ENCODE results near the gene IGFLR1. TPM values are rescaled to one million over a fixed set of nuclear protein-coding genes. Genes with fewer than 3 reads are reported as not detected.
"Not testable (repeated sequence)": the region's sequence is repeated elsewhere in the genome, so short reads cannot be mapped to it uniquely, and the experiment has no call there.

IGFLR1 gene
- total RNA-seq, 3 donors from 2014 or later = 5.3 to 14.6 (median 8.2) TPM

GRCh38 chr19:35727053-35727955, 14.9 kb downstream of the IGFLR1 start:
- no peak for TF ChIP-seq CTCF (IDR thresholded peaks at IDR 0.05)
- no peak for DNase-seq
- peaks cover 50% of the 10 kb centered on the region for H3K36me3 ChIP-seq (ENCODE audit: low read depth)
- intact Hi-C loops (cut with DNase I, micrococcal nuclease) = no loop called here
- no peaks in the 10 kb centered on the region for H3K4me1 ChIP-seq (ENCODE audit: low read depth)
- no peaks in the 10 kb centered on the region for H3K9me3 ChIP-seq
- H3K4me3 ChIP-seq = no peak overlapping the region
- ATAC-seq = no peak

GRCh38 chr19:35725216-35725861, 16.9 kb downstream of the IGFLR1 start:
- no peak for TF ChIP-seq CTCF (IDR thresholded peaks at IDR 0.05)

GRCh38 chr19:35724560-35724959, 17.7 kb downstream of the IGFLR1 start:
- Histone ChIP-seq H3K4me1 (ENCODE audit: low read depth) (no peaks in the 10 kb centered on the region), H3K4me3 (no peak overlapping the region), H3K36me3 (ENCODE audit: low read depth) (peaks cover 41% of the 10 kb centered on the region), H3K9me3 (no peaks in the 10 kb centered on the region)
- ATAC-seq (no peak), DNase-seq (no peak)
- intact Hi-C loops (cut with DNase I, micrococcal nuclease) = no loop called here
- TF ChIP-seq CTCF (IDR thresholded peaks at IDR 0.05) = no peak

More at GRCh38 chr19:35725216-35725861, 16.9 kb downstream of the IGFLR1 start:
- Histone ChIP-seq H3K4me3 (no peak overlapping the region), H3K4me1 (ENCODE audit: low read depth) (no peaks in the 10 kb centered on the region), H3K9me3 (no peaks in the 10 kb centered on the region), H3K36me3 (ENCODE audit: low read depth) (peaks cover 46% of the 10 kb centered on the region)
- no peak for ATAC-seq
- DNase-seq = no peak
- intact Hi-C loops (cut with DNase I, micrococcal nuclease) = no loop called here

- H3K4me3 ChIP-seq; intact Hi-C loops (cut with DNase I, micrococcal nuclease); H3K4me1 ChIP-seq (ENCODE audit: low read depth); ATAC-seq; DNase-seq; H3K9me3 ChIP-seq: not testable (repeated sequence)
- peaks cover 39% of the 10 kb centered on the region for H3K36me3 ChIP-seq (ENCODE audit: low read depth)
Measured at GRCh38 chr19:35724132-35724531, 18.1 kb downstream of the IGFLR1 start.

GRCh38 chr19:35723671-35724070, 18.6 kb downstream of the IGFLR1 start:
- Histone ChIP-seq H3K4me1 (ENCODE audit: low read depth) (peaks cover 9% of the 10 kb centered on the region), H3K9me3 (no peaks in the 10 kb centered on the region), H3K36me3 (ENCODE audit: low read depth) (peaks cover 35% of the 10 kb centered on the region), H3K4me3 (no peak overlapping the region)
- DNase-seq (no peak), ATAC-seq (no peak)
- no peak for TF ChIP-seq CTCF (IDR thresholded peaks at IDR 0.05)
- intact Hi-C loops (cut with DNase I, micrococcal nuclease) = no loop called here

- Histone ChIP-seq H3K36me3 (ENCODE audit: low read depth) (peaks cover 31% of the 10 kb centered on the region), H3K9me3 (no peaks in the 10 kb centered on the region), H3K4me3 (no peak overlapping the region), H3K4me1 (ENCODE audit: low read depth) (peaks cover 10% of the 10 kb centered on the region)
- TF ChIP-seq CTCF (IDR thresholded peaks at IDR 0.05) = no peak
- DNase-seq (no peak), ATAC-seq (no peak)
- intact Hi-C loops (cut with DNase I, micrococcal nuclease) = no loop called here
Measured at GRCh38 chr19:35722897-35723296, 19.4 kb downstream of the IGFLR1 start.

Data from mucosa of descending colon (tissue), 3 donors.